Left lung (tissue), 8 donors: ENCODE data around the gene ADAM20. TPM values are rescaled to one million over a fixed set of nuclear protein-coding genes. Genes with fewer than 3 reads are reported as not detected.

Experiments
- polyA plus RNA-seq, 6 donors: library from polyadenylated mRNA; unstranded; fragments of 120-200 nt; gene quantifications; one replicate each; pipeline ENCODE4 v1.2.1, GENCODE V29; 2013; ENCODE audit not compliant: insufficient read length in 6 of 6
- total RNA-seq, 2 donors: library from RNA; stranded (reverse); fragmentation: NEBNext Ultra II Directional; extraction: Animal tissue kit (Norgen Biotek cat#: 25700); gene quantifications; one replicate each; pipeline ENCODE4 v1.2.1, GENCODE V29; 2021
- donor health status: DM: no; HTN: yes; CAD: no.
- donor health status: DM: no; HTN: no; CAD: no.

The ADAM20 gene
- total and polyA plus RNA-seq, 8 donors: 0.16 to 0.92 (median 0.31) TPM

Other genes starting within 250 kb of the ADAM20 start
- gene COX16, start 175.3 kb downstream of the ADAM20 start, total RNA-seq: 10 to 100 TPM; 27.6 to 35.8 TPM
- 10 to 100 TPM; 58.5 to 70.4 (median 62.0) TPM for gene COX16, start 175.3 kb downstream of the ADAM20 start, polyA plus RNA-seq
- gene SYNJ2BP, start 117.9 kb downstream of the ADAM20 start, total RNA-seq: 10 to 100 TPM; 30.3 to 33.3 TPM
- 10 to 100 TPM; 32.5 to 38.9 (median 37.5) TPM for gene SYNJ2BP, start 117.9 kb downstream of the ADAM20 start, polyA plus RNA-seq
- gene ADAM21, start 82.8 kb downstream of the ADAM20 start, total RNA-seq: under 1 TPM; 0.29 to 0.41 TPM
- under 1 TPM; 0.46 to 0.90 (median 0.72) TPM for gene ADAM21, start 82.8 kb downstream of the ADAM20 start, polyA plus RNA-seq
- gene MED6, start 65.7 kb upstream of the ADAM20 start, total RNA-seq: 10 to 100 TPM; 23.2 to 28.4 TPM
- gene MED6, start 65.7 kb upstream of the ADAM20 start, polyA plus RNA-seq: 10 to 100 TPM; 39.2 to 50.9 (median 42.7) TPM
- gene TTC9, start 106.9 kb upstream of the ADAM20 start, total RNA-seq: 1 to 10 TPM; 4.8 to 9.2 TPM
- gene TTC9, start 106.9 kb upstream of the ADAM20 start, polyA plus RNA-seq: 10 to 100 TPM in 1 of 6 donors, 1 to 10 TPM in 5; 8.9 to 10.4 (median 9.7) TPM